ENCODE results near the gene GSDME.

GRCh38 chr7:24713850-24714675 lies 43.2 kb downstream of the GSDME start:
- no peak for TF ChIP-seq ARNTL (CRISPR knock-in tag; IDR thresholded peaks at IDR 0.05; ENCODE audit: borderline replicate concordance, low read depth)
- TF ChIP-seq GLIS3 (CRISPR knock-in tag; IDR thresholded peaks at IDR 0.05), result no peak
- TF ChIP-seq PATZ1 (CRISPR knock-in tag; IDR thresholded peaks at IDR 0.05; ENCODE audit: borderline replicate concordance), result no peak
- no peak for TF ChIP-seq ZC3H10 (CRISPR knock-in tag; IDR thresholded peaks at IDR 0.05)
- no peak for TF ChIP-seq ZNF565 (CRISPR knock-in tag; conservative IDR thresholded peaks at IDR 0.05; ENCODE audit: low read depth)
- TF ChIP-seq TOX (CRISPR knock-in tag; IDR thresholded peaks at IDR 0.05; ENCODE audit: borderline replicate concordance), result no peak
- no peak for TF ChIP-seq POU6F1 (CRISPR knock-in tag; IDR thresholded peaks at IDR 0.05; ENCODE audit: borderline replicate concordance, low read depth)
- TF ChIP-seq CSDC2 (CRISPR knock-in tag; IDR thresholded peaks at IDR 0.05), result no peak
- no peak for TF ChIP-seq ZFP30 (CRISPR knock-in tag; IDR thresholded peaks at IDR 0.05)

All from SK-N-SH treated with all-trans-retinoic acid at 6 μM for 48 hours (cell line).